HG02852 (cell line): Measurements from ENCODE around the gene OR4D2.
A peak's percentile ranks its signal among the peaks of the same experiment; 100 is the strongest.

Experiments used
- ATAC-seq: cut with Tn5 transposase; IDR thresholded peaks from one replicate; pipeline ENCODE4 v1.9.1; 2021; ENCODE audit warnings: mild to moderate bottlenecking, moderate library complexity; ENCODE audit not compliant: unreplicated experiment

The OR4D2 gene

GRCh38 chr17:58205936-58206335, 39.2 kb downstream of the OR4D2 start:
- ATAC-seq: no peak

- ATAC-seq: no peak
These were observed 40.7 kb downstream of the OR4D2 start for GRCh38 chr17:58207451-58207850.

DNA sequence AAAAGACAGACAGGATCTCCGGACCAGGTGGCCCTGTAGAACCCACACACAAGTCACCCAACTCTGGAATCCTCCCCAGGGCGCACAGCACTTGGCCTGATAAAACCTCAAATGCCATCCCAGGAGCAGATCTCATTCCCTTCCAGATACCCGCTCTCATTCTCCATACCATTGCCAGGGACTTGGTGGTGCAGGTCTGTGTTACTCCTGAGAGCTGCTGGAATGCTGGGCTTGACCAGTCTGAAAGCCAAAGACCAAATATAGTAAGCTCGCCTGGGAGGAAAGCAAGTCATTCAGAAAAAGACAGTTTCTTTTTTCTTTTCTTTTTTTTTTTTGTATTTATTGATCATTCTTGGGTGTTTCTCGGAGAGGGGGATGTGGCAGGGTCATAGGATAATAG, 41.6 kb downstream of the OR4D2 start:
- no peak for ATAC-seq

DNA sequence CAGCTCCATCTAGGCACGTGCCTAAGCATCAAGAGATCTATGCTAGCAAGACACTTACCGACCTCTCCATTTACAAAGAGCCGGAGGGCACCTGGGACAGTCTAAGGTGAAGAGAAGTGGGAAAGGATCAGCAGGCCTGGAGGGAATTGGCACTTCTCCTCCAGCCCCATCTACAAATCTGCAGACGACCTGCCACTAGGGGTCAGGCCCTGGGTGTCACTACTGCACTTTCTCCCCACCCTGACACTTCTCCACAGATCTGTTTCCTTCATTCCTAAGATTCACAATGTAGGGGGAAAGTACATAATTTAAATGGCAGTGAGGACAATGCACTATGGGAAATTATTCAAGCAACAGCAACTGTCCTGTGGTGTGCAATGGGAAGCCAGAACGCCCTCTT, 44.1 kb downstream of the OR4D2 start:
- no peak for ATAC-seq

- ATAC-seq: no peak
These were observed 48.9 kb downstream of the OR4D2 start for GRCh38 chr17:58215685-58216084.

GRCh38 chr17:58217766-58218165, 51.0 kb downstream of the OR4D2 start:
- no peak for ATAC-seq

GRCh38 chr17:58219007-58219788, 52.4 kb downstream of the OR4D2 start, which contains the start of gene MKS1:
Gene MKS1 (minus strand): TSS chr17:58219255. CDS start chr17:58219230, 25 bp downstream.
- peak; percentile 96 for ATAC-seq

GRCh38 chr17:58219789-58220183, 53.0 kb downstream of the OR4D2 start:
- ATAC-seq: no peak
